CD14-positive monocyte (primary cell): Measurements from ENCODE around the gene EEFSEC. TPM values are rescaled to one million over a fixed set of nuclear protein-coding genes. Genes with fewer than 3 reads are reported as not detected.

Experiments
- DNase-seq, 3 donors: peaks; one replicate each; pipeline ENCODE4 v3.0.0-alpha.2; 2011 to 2022
- H2AFZ ChIP-seq: 2 replicates; pipeline ENCODE4 v1.6.0; 2012; ENCODE audit warnings: mild to moderate bottlenecking, low read depth, low read length, inconsistent platforms; ENCODE audit not compliant: insufficient read depth, poor library complexity, severe bottlenecking
- H3K27ac ChIP-seq, 2 donors: 1 replicate in 1 of 2; 2 replicates in 1 of 2; pipeline ENCODE4 v1.5.1; 2012 to 2013; ENCODE audit warnings: low read length in 2 of 2, control low read depth in 1 of 2, inconsistent platforms in 1 of 2, low read depth in 1 of 2, mild to moderate bottlenecking in 1 of 2
- H3K27me3 ChIP-seq, 2 donors: one replicate each; pipeline versions ENCODE4 v1.6.0 to v1.6.1; 2011 to 2013; ENCODE audit warnings: low read length in 2 of 2; ENCODE audit not compliant: control insufficient read depth in 2 of 2, insufficient read depth in 2 of 2
- H3K36me3 ChIP-seq, 2 donors: replicated peaks in 1 of 2; 1 replicate in 1 of 2; 2 replicates in 1 of 2; pipeline versions ENCODE4 v1.5.1 to v1.6.1; 2012 to 2013; ENCODE audit warnings: low read length in 2 of 2, control low read depth in 1 of 2, inconsistent platforms in 1 of 2, mild to moderate bottlenecking in 1 of 2; ENCODE audit not compliant: insufficient read depth in 2 of 2, control insufficient read depth in 1 of 2
- H3K4me1 ChIP-seq, 2 donors: 1 replicate in 1 of 2; 2 replicates in 1 of 2; pipeline versions ENCODE4 v1.5.1 to v1.6.1; 2012 to 2013; ENCODE audit warnings: low read length in 2 of 2, control low read depth in 1 of 2, inconsistent platforms in 1 of 2, mild to moderate bottlenecking in 1 of 2, moderate library complexity in 1 of 2; ENCODE audit not compliant: insufficient read depth in 2 of 2, control insufficient read depth in 1 of 2
- H3K4me2 ChIP-seq: replicated peaks from 2 replicates; pipeline ENCODE3; 2012; ENCODE audit warnings: low read length, moderate library complexity, mild to moderate bottlenecking; ENCODE audit not compliant: poor library complexity, severe bottlenecking; ENCODE audit errors: extremely low read depth
- H3K4me3 ChIP-seq, 3 experiments: fragments of 200-600 bp in 1 of 3; sonication (generic) in 1 of 3; replicated peaks in 1 of 3; 1 replicate in 2 of 3; 2 replicates in 1 of 3; pipeline ENCODE4 v1.5.1; 2011 to 2013; ENCODE audit warnings: low read length in 3 of 3, mild to moderate bottlenecking in 3 of 3, control low read depth in 2 of 3, low read depth in 2 of 3, inconsistent platforms in 1 of 3, moderate library complexity in 1 of 3
- H3K79me2 ChIP-seq: 2 replicates; pipeline ENCODE4 v1.6.0; 2012; ENCODE audit warnings: mild to moderate bottlenecking, control low read depth, inconsistent platforms, low read length, moderate library complexity; ENCODE audit not compliant: insufficient read depth
- H3K9ac ChIP-seq: 2 replicates; pipeline ENCODE4 v1.6.0; 2017; ENCODE audit warnings: low read length, mild to moderate bottlenecking; ENCODE audit not compliant: insufficient read depth, poor library complexity, severe bottlenecking
- H3K9me3 ChIP-seq, 2 donors: replicated peaks in 1 of 2; 1 replicate in 1 of 2; 2 replicates in 1 of 2; pipeline versions ENCODE4 v1.5.1 to v1.6.1; 2012 to 2013; ENCODE audit warnings: low read length in 2 of 2, control low read depth in 1 of 2; ENCODE audit not compliant: control insufficient read depth in 1 of 2, insufficient read depth in 1 of 2
- H4K20me1 ChIP-seq: 2 replicates; pipeline ENCODE4 v1.6.0; 2012; ENCODE audit warnings: mild to moderate bottlenecking, low read length, control low read depth, moderate library complexity; ENCODE audit not compliant: insufficient read depth
- H3K27ac Mint-ChIP-seq, 7 donors: one replicate each; pipeline ENCODE4 v1.8.0; 2020; ENCODE audit warnings: mild to moderate bottlenecking in 7 of 7, mixed read lengths in 7 of 7, moderate library complexity in 6 of 7, inconsistent platforms in 2 of 7
- H3K27me3 Mint-ChIP-seq, 3 donors: one replicate each; pipeline ENCODE4 v1.8.0; 2021 to 2022; ENCODE audit warnings: low read depth in 3 of 3, mild to moderate bottlenecking in 3 of 3, mixed read lengths in 3 of 3, moderate library complexity in 3 of 3, inconsistent platforms in 1 of 3
- H3K36me3 Mint-ChIP-seq, 2 donors: one replicate each; pipeline ENCODE4 v1.8.0; 2020; ENCODE audit warnings: mixed read lengths in 2 of 2, inconsistent platforms in 1 of 2, mild to moderate bottlenecking in 1 of 2
- H3K4me1 Mint-ChIP-seq: one replicate; pipeline ENCODE4 v1.8.0; 2020; ENCODE audit warnings: mild to moderate bottlenecking, mixed read lengths
- H3K4me3 Mint-ChIP-seq, 2 donors: one replicate each; pipeline ENCODE4 v1.8.0; 2020; ENCODE audit warnings: mild to moderate bottlenecking in 2 of 2, mixed read lengths in 2 of 2, moderate library complexity in 1 of 2
- H3K9me3 Mint-ChIP-seq, 7 donors: one replicate each; pipeline ENCODE4 v1.8.0; 2020 to 2022; ENCODE audit warnings: mixed read lengths in 7 of 7, mild to moderate bottlenecking in 6 of 7, moderate library complexity in 6 of 7, inconsistent platforms in 2 of 7
- WGBS: methylation state at CpG from one replicate; pipeline ENCODE4 v1.1.5; 2013; ENCODE audit warnings: missing lambda C conversion rate; ENCODE audit not compliant: insufficient coverage; 5-methylcytosine and 5-hydroxymethylcytosine counted together
- intact Hi-C, 2 donors: fragments of 100-400 bp; cut with micrococcal nuclease; formaldehyde crosslinking; loops; one replicate each; pipeline versions ENCODE4 v1.15.0 to v1.15.1; 2023
- polyA plus RNA-seq, 3 donors: library from polyadenylated mRNA; depleted of rRNA in 1 of 3; unstranded in 2 of 3; stranded (reverse) in 1 of 3; fragments of 300-500 nt in 2 of 3; fragments of >200 nt in 1 of 3; fragmentation: Illumina TruSeq in 2 of 3; gene quantifications; 1 replicate in 2 of 3; 2 replicates in 1 of 3; pipeline ENCODE4 v1.2.3, GENCODE V29; 2012 to 2021
- TF ChIP-seq, protein P1 (sequence below): fragments of 200-600 bp; IDR thresholded peaks from one replicate; pipeline ENCODE4 v1.8.0; 2022; ENCODE audit warnings: antibody characterized with exemption, mild to moderate bottlenecking

EEFSEC gene
- polyA plus RNA-seq, 3 donors: 13.3 to 14.9 (median 14.9) TPM

DNA sequence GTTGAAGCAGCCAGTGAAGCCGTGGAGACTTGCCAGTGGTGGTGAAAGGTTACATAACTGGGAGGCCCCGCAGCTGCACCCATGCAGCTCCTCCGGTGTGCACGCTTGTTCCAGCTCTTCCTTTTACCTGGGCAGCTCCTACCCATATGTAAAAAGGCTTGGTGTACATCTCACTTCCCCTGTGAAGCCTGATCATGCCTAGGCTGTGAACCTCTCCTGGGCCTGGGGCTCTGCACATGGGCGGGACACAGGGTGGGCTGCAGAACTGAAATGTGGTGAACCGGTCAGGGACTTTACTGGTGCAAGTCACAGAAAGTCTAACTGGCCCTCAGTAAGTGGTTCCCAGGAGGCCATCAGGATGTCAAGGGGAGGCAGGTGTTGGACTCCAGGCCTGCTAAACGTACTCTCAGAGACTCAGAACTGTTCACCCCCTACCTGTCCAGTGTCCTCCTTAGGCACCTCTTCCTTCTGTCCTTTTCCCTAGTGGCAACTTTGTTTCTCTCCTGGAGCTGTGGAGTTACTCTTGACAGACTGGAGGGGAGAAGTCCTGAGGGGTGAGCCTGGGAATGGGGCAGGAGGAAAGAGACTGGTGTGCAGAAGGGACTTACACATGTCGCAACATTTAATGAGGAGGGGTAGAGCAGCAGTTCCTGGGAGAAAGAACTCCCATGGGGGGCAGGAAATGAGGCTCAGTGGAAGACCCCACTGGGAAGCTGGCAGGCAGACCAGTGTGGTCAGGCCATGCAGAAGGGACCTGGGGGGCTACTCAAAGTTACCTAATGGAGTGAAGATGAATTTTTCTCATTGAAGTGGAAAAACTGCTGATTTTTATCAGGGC lies 148.1 kb downstream of the EEFSEC start:
- H4K20me1 ChIP-seq: no peaks in the 10 kb centered on the region
- TF ChIP-seq, protein P1, sequence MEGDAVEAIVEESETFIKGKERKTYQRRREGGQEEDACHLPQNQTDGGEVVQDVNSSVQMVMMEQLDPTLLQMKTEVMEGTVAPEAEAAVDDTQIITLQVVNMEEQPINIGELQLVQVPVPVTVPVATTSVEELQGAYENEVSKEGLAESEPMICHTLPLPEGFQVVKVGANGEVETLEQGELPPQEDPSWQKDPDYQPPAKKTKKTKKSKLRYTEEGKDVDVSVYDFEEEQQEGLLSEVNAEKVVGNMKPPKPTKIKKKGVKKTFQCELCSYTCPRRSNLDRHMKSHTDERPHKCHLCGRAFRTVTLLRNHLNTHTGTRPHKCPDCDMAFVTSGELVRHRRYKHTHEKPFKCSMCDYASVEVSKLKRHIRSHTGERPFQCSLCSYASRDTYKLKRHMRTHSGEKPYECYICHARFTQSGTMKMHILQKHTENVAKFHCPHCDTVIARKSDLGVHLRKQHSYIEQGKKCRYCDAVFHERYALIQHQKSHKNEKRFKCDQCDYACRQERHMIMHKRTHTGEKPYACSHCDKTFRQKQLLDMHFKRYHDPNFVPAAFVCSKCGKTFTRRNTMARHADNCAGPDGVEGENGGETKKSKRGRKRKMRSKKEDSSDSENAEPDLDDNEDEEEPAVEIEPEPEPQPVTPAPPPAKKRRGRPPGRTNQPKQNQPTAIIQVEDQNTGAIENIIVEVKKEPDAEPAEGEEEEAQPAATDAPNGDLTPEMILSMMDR: no peak
- intact Hi-C loops: no loop called here
- H3K9me3 ChIP-seq: no peaks in the 10 kb centered on the region
- no peaks in the 10 kb centered on the region for H3K4me1 Mint-ChIP-seq
- peaks cover 0 to 6% (median 0%) of the 10 kb centered on the region in 7 donors for H3K9me3 Mint-ChIP-seq
- H3K4me3 Mint-ChIP-seq: no peak overlapping the region
- H3K27ac Mint-ChIP-seq: no peak overlapping the region
- H3K36me3 ChIP-seq: peaks cover 4 to 10% of the 10 kb centered on the region in 2 donors
- H2AFZ ChIP-seq: no peak overlapping the region
- DNase-seq: no peak
- H3K27me3 ChIP-seq: no peaks in the 10 kb centered on the region
- WGBS: 96% methylated on average over 3 of the region's 8 CpGs
- H3K36me3 Mint-ChIP-seq: peaks cover 23 to 31% of the 10 kb centered on the region in 2 donors
- no peaks in the 10 kb centered on the region for H3K79me2 ChIP-seq
- H3K27me3 Mint-ChIP-seq: peaks cover 0 to 1% (median 0%) of the 10 kb centered on the region in 3 donors
- H3K4me1 ChIP-seq: no peaks in the 10 kb centered on the region
- H3K4me2 ChIP-seq: no peak overlapping the region
- no peak overlapping the region for H3K9ac ChIP-seq
- no peak overlapping the region for H3K27ac ChIP-seq
- no peak overlapping the region for H3K4me3 ChIP-seq

DNA sequence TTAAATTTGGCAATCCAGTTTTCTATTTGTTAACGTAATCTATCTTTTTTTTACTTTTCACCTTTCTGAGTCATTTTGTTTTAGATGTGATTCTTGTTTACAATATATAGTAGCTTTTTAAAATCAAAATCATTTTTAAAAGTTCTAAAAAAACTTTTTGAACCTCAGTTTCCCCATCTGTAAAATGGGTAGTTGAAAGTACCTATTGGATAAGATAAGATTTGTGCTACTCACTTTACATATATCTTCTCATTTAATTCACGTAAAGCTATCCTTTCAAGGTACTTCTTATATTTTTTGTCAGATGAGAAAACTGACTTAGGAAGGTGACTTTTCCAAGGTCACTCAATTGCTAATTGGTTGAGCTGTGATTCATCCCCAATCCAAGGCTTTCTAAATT lies 153.2 kb downstream of the EEFSEC start:
- intact Hi-C loops: no loop called here
- Histone ChIP-seq H2AFZ (no peak overlapping the region), H4K20me1 (no peaks in the 10 kb centered on the region), H3K9me3 (no peaks in the 10 kb centered on the region), H3K4me1 (no peaks in the 10 kb centered on the region), H3K4me3 (no peak overlapping the region), H3K36me3 (peaks cover 0 to 29% of the 10 kb centered on the region in 2 donors), H3K79me2 (no peaks in the 10 kb centered on the region), H3K9ac (no peak overlapping the region), H3K4me2 (no peak overlapping the region), H3K27ac (no peak overlapping the region), H3K27me3 (no peaks in the 10 kb centered on the region)
- no peak for DNase-seq
- no CpG with 5 or more reads among the region's 2 CpGs for WGBS
- peaks cover 0 to 3% (median 0%) of the 10 kb centered on the region in 3 donors for H3K27me3 Mint-ChIP-seq
- H3K36me3 Mint-ChIP-seq: peaks cover 31 to 36% of the 10 kb centered on the region in 2 donors
- no peaks in the 10 kb centered on the region for H3K4me1 Mint-ChIP-seq
- H3K4me3 Mint-ChIP-seq: no peak overlapping the region
- H3K9me3 Mint-ChIP-seq: peaks cover 0 to 6% (median 0%) of the 10 kb centered on the region in 7 donors
- TF ChIP-seq, protein P1: no peak
- no peak overlapping the region for H3K27ac Mint-ChIP-seq
